GM19351 (cell line): ENCODE results near the gene KIAA1671.

Experiments
- ATAC-seq: cut with Tn5 transposase; IDR thresholded peaks from one replicate; pipeline ENCODE4 v1.9.1; 2021; ENCODE audit warnings: mild to moderate bottlenecking, moderate library complexity; ENCODE audit not compliant: unreplicated experiment

Gene KIAA1671

DNA sequence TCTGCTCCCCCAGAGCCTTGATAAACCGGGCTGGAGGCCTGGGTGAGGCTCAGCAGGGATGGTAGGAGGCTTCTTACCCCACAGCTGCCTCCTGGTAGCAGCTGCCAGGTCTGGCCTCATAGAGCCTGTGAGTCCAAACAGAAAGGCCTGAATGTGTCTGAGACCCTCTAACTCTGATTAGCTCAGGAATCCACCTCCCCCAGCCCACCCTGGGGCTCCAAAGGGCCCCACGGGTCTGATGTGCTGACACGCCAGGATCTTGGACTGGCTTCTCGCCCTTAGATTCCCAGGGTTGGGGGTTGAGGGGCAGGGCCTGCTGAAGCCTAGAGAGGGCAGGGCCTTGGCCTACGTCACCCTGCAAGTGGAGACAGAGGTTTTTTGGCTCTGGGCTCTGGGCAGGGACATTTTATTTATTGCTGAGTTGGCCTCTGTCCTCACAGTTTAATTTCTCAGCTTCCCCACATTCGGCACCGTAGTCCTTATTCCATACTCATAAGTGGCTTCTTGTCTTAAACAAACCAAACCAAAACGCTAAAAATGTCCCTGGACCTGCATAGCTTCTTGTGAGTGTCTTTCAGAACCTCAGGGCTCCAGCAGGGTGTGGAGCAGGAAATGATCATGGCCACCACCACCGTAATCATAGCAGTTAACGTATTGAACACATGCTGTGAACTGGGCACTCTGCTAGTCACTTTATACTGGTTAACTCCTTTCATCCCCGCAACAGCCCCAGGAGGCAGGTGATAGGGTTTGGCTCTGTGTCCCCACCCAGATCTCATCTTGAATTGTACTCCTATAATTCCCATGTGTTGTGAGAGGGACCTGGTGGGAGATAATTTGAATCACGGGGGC is 25.1 kb downstream of the KIAA1671 start:
- ATAC-seq = no peak

DNA sequence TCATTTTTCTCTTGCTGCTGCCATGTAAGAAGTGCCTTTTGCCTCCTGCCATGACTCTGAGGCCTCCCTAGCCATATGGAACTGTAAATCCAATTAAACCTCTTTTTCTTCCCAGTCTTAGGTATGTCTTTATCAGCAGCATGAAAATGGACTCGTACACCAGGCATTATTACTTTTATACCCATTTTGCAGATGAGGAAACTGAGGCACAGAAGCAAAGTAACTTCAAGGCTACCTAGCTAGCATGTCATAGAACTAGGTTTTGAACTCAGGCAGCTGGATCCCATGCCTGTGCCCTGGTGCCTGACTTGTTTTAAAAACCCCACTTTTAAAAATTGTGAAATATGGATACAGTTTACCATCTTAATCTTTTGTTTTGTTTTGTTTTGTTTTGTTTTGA is 25.8 kb downstream of the KIAA1671 start:
- no peak for ATAC-seq

DNA sequence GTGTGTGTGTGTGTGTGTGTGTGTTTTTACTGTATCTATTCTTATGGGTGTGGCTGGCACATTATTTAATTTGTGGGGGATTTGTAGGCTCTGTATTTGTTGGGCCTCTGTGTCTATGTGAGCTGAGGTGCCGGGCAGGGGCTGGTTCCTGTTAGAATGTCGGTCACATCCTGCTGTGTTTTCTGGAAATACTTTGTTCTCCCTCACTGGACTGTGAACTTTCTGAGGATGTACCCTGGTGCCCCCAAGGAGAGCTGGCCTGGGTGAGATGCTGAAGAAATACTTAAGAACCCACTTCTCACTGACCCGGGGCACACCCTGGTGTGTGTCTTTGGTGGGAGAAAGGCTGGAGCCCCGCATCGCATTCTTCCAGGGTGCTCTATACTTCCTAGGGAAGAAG is 28.6 kb downstream of the KIAA1671 start:
- no peak for ATAC-seq

DNA sequence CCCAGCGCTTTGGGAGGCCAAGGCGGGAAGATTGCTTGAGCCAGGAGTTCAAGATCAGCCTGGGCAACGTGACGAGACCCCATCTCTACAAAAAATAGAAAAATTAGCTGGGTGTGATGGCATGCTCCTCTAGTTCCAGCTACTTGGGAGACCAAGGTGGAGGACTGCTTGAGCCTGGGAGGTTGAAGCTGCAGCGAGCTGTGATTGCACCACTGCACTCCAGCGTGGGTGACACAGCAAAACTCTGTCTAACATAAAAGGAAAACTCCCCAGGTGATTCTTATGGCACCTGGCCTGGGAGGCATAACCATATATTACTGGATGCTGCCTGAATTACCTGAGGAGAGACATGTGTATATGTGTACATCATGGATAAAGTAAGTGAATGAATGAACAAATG is 29.1 kb downstream of the KIAA1671 start:
- no peak for ATAC-seq

DNA sequence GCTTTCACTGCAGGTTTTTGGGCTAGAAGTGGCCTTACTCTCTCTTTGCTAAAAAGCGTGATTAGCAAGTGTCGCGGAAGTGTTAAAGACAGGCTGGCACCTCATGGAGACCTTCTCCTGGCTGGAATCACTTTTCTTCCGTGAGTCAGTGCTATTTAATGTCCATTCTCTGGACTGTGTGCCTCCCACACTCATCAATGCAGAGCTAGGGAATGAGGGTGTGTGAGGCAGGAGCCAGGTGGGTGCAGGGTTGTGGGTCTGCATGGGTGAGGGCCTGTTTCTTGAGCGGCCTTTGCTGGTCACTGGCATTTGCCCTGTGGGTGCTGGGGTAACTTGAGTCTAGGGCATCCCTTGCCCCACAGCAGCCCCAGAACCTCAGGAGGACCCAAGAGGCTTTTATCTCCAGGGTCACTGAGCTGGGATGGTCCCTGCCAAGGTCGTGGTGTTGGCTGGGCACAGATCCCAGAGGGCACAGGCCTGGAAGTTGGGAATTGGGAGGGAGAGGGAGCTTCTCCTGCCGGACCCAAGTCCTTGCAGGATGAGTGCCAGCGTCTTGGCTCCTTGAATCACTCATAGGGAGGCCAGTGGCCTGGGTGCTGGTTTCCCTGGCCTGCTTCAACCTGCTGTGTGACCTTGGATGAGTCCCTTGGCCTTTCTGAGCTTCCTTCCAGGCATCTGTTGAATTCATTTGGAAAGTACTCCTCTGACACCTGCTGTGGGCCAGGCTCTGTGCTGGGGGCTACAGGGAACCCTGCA is 30.0 kb downstream of the KIAA1671 start:
- ATAC-seq = no peak

DNA sequence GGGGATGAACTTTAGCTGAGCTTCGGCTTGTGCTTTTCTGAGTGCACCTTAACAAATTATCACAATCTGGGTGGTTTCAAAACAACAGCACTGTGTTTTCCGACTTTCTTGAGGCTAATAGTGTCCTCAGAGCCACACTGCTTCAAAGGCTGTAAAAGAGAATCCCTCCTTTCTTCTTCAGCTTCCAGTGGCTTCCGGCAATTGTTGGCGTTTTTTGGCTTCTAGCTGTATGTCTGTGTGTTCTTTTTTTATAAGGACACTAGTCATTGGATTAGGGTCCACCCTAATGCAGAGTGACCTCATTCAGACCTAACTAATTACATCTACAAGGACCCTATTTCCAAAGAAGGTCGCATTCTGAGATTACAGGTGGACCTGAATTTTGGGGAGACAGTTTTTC is 30.6 kb downstream of the KIAA1671 start:
- no peak for ATAC-seq

DNA sequence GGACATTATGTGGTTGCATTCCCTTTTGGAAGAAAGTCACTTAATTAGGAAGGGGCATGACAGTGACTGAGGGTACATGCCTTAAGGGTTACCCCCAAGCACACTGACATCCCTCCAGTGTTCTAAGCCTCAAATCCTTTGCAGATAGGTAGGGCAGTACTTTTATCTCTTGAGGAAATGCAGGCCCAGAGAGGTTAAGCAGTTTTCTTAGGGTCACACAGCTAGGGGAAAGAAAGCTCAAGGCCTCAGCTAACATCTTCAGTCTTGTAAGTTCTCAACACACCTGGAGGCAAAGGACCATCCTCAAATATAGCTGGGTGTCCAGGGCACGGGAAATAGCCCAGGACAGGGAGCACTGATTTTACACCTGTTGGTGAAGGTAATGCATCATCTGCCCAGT is 31.6 kb downstream of the KIAA1671 start:
- no peak for ATAC-seq

DNA sequence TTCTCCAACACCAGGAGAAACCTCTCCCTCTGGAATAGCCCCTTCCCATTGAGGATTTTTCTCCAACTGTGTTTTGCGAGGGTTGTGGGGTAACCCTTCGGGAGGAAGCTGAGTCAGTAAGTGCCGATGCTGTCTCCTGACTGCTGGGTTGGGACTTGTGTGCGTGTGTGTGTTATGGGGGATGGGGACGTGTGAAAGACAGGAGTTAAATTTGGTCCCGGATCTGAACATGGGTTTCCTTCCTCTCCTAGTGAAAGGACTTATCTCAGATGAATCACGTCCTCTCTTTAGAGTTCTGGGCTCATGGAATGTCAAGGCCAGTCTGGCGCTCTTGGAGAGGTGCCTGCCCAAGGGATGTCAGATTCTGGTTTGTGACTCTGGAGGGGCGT is 33.3 kb downstream of the KIAA1671 start:
- ATAC-seq = no peak

DNA sequence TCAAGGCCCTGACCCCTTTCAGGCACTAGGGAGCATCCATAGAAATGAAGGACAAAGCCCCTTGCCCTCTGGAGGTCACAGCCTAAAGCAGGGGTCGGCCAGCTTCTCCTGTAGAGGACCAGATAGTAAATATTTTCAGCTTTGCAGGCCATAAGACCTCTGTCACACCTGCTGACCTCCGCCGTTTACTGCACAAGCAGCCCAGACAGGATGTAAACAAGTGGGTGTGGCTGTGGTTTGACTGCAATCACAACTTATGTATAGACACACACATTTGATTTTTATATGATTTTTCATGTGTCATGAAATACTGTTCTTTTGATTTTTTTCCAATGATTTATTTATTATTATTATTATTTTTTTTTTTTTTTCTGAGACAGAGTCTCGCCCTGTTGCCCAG is 34.3 kb downstream of the KIAA1671 start:
- ATAC-seq = no peak

DNA sequence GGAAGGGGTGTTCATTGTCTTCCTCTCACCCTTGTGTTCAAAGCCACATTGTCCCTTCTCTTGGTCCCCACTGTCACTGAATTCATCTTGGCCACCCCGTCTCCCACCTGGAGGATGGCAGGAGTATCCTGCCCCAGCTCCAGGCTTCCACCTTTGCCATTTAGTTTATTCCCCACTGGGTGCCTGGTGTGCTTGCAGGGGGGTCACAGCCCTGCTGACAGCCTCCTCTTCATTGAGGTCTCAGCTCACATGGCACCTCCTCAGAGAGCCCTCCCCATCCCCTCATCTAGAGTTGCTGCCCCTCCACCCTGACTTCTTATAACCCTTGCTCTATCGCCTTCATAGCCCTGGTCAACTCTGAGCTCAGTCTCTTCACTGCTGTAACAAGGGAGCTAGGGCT is 36.6 kb downstream of the KIAA1671 start:
- no peak for ATAC-seq

DNA sequence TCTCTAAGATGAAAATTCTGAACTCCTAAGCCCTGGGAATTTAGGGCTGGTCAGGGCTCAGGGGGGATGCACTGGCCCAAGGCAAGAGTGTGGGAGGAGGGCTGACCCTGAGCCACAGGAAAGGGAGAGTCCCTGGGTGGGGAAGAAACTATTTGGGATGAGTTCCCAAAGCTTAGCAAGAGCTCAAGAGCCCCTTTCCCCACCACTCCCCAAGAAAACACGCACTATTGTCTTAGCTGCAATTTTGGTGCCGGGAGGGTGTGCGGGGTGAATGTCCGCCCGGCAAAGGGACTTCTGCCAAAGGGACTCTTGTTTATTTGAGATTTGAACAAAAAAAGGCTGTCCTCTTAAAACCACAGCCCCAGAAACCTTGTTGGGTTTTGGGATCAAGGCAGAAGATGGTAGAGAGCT is 37.0 kb downstream of the KIAA1671 start:
- no peak for ATAC-seq

DNA sequence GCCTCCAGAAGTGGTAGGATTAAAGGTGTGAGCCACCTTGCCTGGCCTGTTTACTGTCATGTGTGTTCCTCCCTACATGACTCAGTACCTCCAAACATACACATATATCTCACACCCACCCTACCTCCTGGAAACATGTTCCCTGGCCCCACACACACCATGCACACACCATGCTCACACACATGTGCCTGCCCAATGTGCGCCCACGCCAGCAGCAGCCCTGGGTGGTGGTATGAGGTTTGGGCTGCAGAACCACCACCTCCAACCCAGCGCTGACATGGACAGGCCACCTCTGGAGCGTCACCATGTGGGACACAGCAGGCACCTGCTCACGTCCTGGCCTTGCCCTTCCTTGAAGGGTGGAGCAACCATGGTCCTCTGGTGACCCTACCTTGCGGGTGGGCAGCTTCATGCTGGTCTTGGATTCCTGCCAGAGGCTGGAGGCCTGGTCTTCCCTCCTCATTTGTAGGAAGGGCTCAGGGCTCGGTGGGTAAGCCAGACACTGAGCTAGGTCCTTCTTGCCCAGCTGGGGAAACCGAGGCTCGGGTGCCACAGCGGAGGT is 37.9 kb downstream of the KIAA1671 start:
- no peak for ATAC-seq

DNA sequence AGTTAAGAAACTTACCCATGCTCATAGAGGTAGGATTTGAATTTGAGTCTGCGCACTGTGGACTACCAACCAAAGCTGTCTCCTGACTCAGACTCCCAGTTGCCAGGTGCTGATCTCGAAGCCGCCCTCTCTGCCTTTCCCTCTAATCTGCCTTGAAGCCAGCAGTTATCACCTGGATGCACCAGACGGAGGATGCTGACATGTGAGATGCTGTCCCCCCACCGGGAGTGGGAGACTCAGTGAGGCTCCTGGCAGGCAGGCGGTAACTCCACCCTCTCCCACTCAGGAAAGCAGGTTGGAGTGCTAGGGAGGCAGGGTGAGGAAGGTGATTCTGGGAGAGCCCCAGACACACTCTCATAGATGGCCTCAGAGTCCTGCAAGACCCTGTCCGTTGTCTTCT is 40.4 kb downstream of the KIAA1671 start:
- no peak for ATAC-seq

DNA sequence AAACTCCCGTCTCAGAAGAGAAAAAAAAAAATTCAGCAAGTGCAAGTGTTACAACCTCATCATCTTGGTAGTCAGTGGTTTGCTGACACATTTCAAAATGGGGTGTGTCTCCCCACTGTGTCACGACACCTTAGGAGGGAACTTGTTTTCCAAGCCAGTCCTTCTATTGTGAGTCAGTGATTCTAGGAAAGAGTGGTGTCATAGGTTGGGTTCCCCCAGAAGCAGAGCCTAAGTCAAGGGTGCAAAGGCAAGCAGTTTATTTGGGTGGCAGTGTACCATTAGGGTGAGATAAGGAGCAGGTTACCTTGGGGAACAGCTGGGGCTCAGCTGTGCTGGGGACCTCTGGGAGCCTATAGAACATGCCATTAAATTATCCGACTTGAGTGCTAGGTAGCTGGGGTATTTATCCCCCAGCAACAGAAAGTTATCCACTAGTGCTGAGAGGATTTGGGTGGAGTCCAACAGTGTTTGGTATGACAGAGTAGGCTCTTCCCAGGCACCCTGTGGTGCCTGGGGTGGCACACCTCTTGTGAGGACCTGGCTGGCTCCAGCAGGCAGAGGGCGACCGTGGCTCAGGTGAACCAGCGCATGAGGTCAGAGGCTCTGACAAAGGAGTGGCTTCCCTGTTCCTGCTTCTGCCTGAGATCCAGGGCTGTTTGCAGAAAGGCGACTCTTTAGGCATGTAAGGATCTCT is 41.7 kb downstream of the KIAA1671 start:
- ATAC-seq = no peak

DNA sequence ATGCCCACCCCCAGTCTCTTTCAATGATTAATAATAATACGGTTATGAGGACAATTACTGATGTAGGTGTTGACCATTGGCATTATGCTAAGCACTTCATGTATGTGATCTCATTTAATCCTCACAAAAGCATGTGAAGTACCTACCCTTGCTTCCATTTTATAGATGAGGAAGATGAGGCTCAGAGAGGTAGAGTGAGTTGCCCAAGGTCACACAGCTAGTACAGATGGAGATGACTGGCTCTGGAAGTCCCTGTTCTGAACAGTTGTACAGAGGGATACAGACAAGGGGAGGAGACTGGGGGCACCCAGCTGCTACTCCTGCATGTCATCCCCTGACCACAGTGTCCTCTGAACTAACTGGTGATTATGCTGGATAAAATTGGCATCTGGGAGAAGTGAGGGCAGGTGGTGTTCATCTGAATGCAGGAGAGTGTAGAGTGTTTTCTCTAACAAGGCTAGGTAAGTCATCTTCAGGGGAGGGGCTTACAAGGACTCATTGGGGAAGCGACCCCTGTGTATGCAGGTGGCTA is 43.2 kb downstream of the KIAA1671 start:
- no peak for ATAC-seq

DNA sequence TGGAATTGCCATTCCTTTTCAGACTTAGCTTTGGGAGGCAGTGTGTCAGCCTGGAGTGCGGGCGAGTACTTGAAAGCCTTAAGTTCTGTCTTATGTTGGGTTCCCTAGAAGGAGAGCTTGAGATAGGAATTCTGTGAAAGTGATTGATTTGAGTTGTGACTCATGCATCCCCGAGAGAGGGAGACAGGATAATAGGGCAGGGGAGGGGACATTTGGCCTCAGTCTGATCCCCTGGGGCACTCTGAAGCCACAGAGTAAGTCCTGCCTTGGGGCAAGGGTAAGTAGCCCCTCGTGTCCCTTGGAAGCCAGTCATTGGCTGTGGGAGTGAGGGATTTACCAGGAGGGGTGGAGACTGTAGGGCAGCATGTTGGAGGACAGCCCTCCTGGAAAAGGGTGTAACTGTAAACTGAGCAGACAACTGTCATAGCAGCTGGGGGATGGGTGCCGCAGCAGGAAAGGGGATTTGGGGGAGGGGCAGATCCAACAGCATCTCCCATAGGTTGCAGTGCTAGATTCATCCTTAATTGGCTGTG is 44.0 kb downstream of the KIAA1671 start:
- no peak for ATAC-seq

DNA sequence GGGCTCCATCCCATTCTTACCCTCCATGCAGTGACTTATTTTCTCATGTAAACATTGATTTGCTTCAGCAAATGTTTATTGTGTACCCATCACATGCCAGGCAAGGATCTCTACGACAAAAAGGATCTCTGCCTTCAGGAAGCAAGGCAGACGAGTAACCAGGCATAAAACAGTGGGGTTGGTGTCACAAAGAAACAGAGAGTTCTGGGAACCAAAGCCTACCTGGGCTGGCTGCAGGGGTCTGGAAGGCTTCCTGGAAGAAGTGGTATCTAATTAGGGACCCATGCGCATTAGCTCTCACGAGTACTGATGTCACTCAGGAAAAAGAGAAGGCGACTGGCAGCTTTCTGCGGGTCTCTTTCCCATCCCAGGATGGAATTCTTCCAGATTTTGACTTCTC is 44.5 kb downstream of the KIAA1671 start:
- no peak for ATAC-seq

DNA sequence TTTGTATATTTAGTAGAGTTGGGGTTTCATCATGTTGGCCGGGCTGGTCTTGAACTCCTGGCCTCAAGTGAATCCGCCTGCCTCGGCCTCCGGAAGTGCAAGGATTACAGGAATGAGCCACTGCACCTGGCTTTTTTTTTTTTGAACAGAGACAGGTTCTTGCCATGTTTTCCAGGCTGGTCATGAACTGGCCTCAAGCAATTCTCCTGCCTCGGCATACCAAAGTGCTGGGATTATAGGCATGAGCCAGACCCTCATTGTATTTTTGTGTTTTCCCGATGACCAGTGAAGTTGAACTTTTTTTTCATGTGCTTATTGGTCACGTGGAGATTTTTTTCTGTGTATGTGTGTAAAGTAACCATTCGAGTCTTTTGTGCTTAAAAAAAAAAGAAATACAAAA is 48.2 kb downstream of the KIAA1671 start:
- ATAC-seq = no peak

DNA sequence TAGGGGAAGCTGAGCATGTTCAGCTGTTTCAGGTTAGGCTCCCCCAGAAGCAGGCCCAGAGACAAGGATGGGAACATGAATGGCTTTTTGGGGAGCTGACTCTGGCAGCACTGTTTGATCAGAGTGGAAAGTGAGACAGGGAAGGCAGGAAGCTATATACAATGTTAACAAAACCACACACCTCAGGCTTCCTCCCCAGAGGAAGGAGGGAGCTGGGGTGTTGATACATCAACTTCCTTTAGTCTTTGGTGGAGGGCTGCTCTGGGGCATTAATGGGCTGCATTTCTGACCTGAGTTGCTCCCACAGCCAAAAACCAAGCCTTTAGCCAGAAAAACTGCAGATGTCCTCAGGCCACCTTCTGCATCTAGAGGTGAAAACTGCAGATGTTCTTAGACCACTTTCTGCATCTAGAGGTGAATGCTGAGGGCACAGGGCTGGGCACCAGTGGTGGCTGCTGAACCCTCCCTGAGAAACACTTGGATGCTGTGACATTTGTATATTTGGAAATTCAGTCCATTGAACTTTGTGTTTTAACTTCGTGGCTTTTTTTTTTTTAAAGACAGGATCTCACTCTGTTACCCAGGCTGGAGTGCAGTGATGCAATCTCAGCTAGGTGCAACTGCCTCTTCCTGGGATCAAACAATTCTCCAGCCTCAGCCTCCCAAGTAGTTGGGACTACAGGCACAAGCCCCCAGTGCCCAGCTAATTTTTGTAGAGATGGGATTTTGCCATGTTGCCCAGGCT is 49.9 kb downstream of the KIAA1671 start:
- ATAC-seq = no peak

DNA sequence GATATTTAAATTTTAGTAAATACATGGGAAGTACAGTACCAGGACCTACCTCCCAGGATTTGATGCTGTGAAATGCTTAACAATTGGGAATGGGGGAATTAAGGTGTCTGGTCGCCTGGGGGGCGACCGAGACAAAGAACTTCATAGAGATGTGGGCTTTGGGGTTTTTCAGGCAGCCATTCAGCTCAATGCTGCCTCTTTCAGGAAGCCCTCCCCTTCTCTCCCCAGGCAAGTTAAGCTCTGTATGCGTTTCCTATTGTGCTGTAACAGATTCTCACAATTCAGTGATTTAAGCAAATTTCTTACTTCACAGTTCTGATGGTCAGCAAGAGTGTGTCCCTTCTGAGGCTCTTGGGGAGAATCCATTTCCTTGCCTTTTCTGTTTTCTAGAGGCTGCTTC is 53.8 kb downstream of the KIAA1671 start:
- ATAC-seq = no peak
